NCI-H1105 treated with DMSO at 0.1 percent for 48 hours (cell line): ENCODE measurements around the gene GNRHR.
"Not testable (repeated sequence)": the region's sequence is repeated elsewhere in the genome, so short reads cannot be mapped to it uniquely, and the experiment has no call there.

Experiments
- DNase-seq: peaks from one replicate; lab custom pipeline; 2025; lab: John Stamatoyannopoulos, UW

GNRHR gene

GRCh38 chr4:67727124-67727850, 26.9 kb downstream of the GNRHR start:
- no peak for DNase-seq

- DNase-seq: no peak
Observed at GRCh38 chr4:67725981-67726380, 28.2 kb downstream of the GNRHR start.

- no peak for DNase-seq
Observed at GRCh38 chr4:67725132-67725531, 29.1 kb downstream of the GNRHR start.

GRCh38 chr4:67723949-67724348, 30.2 kb downstream of the GNRHR start:
- DNase-seq: no peak

GRCh38 chr4:67723341-67723740, 30.8 kb downstream of the GNRHR start:
- no peak for DNase-seq

GRCh38 chr4:67721770-67722597, 32.2 kb downstream of the GNRHR start:
- DNase-seq: no peak

GRCh38 chr4:67721315-67721769, 32.8 kb downstream of the GNRHR start:
- no peak for DNase-seq

GRCh38 chr4:67719953-67720617, 34.1 kb downstream of the GNRHR start:
- no peak for DNase-seq

- no peak for DNase-seq
Observed at GRCh38 chr4:67718848-67719247, 35.3 kb downstream of the GNRHR start.

- no peak for DNase-seq
Observed at GRCh38 chr4:67717586-67717985, 36.6 kb downstream of the GNRHR start.

GRCh38 chr4:67714955-67715354, 39.2 kb downstream of the GNRHR start:
- DNase-seq: no peak

- DNase-seq: no peak
Observed at GRCh38 chr4:67714248-67714583, 40.0 kb downstream of the GNRHR start.

GRCh38 chr4:67713529-67714247, 40.5 kb downstream of the GNRHR start:
- DNase-seq: no peak

- DNase-seq: no peak
Observed at GRCh38 chr4:67712650-67713528, 41.3 kb downstream of the GNRHR start.

- DNase-seq: no peak
Observed at GRCh38 chr4:67712000-67712625, 42.1 kb downstream of the GNRHR start.

- DNase-seq: not testable (repeated sequence)
Observed at GRCh38 chr4:67706682-67707081, 47.5 kb downstream of the GNRHR start.

- no peak for DNase-seq
Observed at GRCh38 chr4:67704843-67705242, 49.3 kb downstream of the GNRHR start.

GRCh38 chr4:67702166-67702565, 52.0 kb downstream of the GNRHR start:
- DNase-seq: no peak

- DNase-seq: no peak
Observed at GRCh38 chr4:67701517-67701850, 52.7 kb downstream of the GNRHR start.

- DNase-seq: peak; percentile 85
Observed at GRCh38 chr4:67700738-67701516, 53.3 kb downstream of the GNRHR start, which contains the start of gene UBA6. TSS of gene UBA6 (minus strand) at chr4:67701155. CDS start at chr4:67701119, 36 bp downstream.
